Left ventricle myocardium inferior (tissue), 1 donor: ENCODE results near the gene AP5B1. TPM values are rescaled to one million over a fixed set of nuclear protein-coding genes. Genes with fewer than 3 reads are reported as not detected.

Experiments
- DNase-seq: peaks from one replicate; pipeline ENCODE4 v3.0.0-alpha.2; 2020
- H3K27ac ChIP-seq: fragments of 200-600 bp; replicated peaks from 2 replicates; pipeline ENCODE4 v1.8.0; 2021
- H3K27me3 ChIP-seq: fragments of 200-600 bp; 2 replicates; pipeline ENCODE4 v1.8.0; 2021; ENCODE audit warnings: low read depth
- H3K36me3 ChIP-seq: fragments of 200-600 bp; 2 replicates; pipeline ENCODE4 v1.8.0; 2021
- H3K4me1 ChIP-seq: fragments of 200-600 bp; 2 replicates; pipeline ENCODE4 v1.8.0; 2021
- H3K4me3 ChIP-seq: fragments of 200-600 bp; 2 replicates; pipeline ENCODE4 v1.8.0; 2021; ENCODE audit warnings: mild to moderate bottlenecking, moderate library complexity
- H3K9me3 ChIP-seq: fragments of 200-600 bp; replicated peaks from 2 replicates; pipeline ENCODE4 v1.8.0; 2021
- intact Hi-C: fragments of 100-400 bp; cut with micrococcal nuclease; formaldehyde crosslinking; loops from one replicate; pipeline ENCODE4 v1.11.0; 2022
- total RNA-seq: library from RNA; stranded (reverse); fragmentation: NEBNext Ultra II Directional; extraction: Animal tissue kit (Norgen Biotek cat#: 25700); gene quantifications from one replicate; pipeline ENCODE4 v1.2.1, GENCODE V29; 2021
- TF ChIP-seq, protein P1 (sequence below): fragments of 200-600 bp; IDR thresholded peaks from 2 replicates; pipeline ENCODE4 v1.8.0; 2021; ENCODE audit warnings: antibody characterized with exemption, mild to moderate bottlenecking, borderline replicate concordance
- donor health status: DM: no; HTN: yes; CAD: no; lungs with severe emphysema.

Gene AP5B1
- total RNA-seq, 1 donor from 2014 or later, result 5.4 TPM

DNA sequence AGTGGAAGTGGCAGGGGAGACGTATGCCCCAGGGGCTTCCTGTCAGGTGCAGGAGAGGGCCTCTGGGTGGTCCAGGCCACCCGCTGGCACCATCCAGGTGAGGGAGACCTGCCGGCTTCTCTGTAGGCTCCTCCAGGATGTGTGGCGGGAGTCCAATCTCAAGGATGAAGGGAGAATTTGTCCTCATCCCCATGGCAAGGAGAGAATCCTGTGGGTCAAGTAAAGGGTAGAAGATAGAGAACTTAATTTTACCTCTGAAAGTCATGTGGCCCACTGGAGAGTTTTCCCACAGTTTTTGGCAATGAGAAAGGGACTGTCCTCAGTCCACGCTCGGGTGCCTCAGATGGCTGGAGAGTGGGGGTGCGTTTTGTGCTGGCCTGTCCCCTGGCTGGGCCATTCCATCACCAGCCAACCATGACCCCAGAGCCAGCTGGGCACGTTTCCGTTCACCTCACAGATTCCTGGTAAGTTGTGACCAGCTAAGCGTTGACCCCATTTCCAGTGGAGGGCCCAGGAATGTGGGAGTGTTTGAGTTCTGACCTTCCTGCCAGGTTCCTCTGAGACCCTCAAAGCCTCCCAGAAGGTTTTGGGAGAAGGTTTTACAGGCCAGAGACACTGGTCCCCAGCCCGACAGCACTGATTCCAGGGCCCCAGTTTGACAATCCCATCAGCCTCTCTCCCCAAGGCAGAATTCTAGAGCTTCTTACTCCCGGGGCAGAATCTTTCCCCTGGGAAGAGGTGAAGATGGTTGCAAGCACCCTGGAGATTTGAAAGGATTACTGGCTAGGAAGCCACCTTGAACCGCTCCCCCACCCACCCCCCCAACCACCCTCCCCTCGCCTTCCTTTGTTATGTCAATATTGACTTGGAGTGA lies 8.7 kb upstream of the AP5B1 start:
- no peak overlapping the region for H3K4me3 ChIP-seq

DNA sequence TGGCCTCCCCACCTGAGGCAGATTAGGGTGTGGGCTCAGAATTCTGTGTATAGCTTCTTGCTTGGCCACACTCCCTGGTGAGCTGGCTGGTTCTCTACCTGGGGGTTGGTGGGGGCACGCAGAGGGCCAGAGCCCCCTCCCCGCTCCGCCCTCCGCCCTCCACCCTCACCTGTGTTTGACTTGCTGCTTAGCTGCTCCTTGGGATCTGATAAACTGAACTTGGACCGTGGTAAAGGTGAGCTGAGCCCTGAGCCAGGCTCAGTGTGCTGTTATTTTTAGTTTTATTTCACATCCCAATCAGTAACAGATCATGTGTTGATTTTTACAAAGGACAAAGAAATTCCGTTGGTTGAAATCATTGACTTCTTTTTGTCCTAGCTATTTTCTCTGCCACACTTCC lies 8.0 kb upstream of the AP5B1 start:
- TF ChIP-seq, protein P1, sequence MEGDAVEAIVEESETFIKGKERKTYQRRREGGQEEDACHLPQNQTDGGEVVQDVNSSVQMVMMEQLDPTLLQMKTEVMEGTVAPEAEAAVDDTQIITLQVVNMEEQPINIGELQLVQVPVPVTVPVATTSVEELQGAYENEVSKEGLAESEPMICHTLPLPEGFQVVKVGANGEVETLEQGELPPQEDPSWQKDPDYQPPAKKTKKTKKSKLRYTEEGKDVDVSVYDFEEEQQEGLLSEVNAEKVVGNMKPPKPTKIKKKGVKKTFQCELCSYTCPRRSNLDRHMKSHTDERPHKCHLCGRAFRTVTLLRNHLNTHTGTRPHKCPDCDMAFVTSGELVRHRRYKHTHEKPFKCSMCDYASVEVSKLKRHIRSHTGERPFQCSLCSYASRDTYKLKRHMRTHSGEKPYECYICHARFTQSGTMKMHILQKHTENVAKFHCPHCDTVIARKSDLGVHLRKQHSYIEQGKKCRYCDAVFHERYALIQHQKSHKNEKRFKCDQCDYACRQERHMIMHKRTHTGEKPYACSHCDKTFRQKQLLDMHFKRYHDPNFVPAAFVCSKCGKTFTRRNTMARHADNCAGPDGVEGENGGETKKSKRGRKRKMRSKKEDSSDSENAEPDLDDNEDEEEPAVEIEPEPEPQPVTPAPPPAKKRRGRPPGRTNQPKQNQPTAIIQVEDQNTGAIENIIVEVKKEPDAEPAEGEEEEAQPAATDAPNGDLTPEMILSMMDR, result no peak
- no peak for DNase-seq
- Histone ChIP-seq H3K4me3 (no peak overlapping the region), H3K9me3 (no peaks in the 10 kb centered on the region), H3K4me1 (peaks cover 24% of the 10 kb centered on the region), H3K27ac (no peak overlapping the region), H3K27me3 (peaks cover 98% of the 10 kb centered on the region), H3K36me3 (no peaks in the 10 kb centered on the region)
- intact Hi-C loops, result no loop called here

More for the DNA sequence above, 8.7 kb upstream of the AP5B1 start:
- H3K4me1 ChIP-seq, result peaks cover 24% of the 10 kb centered on the region
- no peak overlapping the region for H3K27ac ChIP-seq
- intact Hi-C loops, result no loop called here
- DNase-seq, result no peak
- H3K9me3 ChIP-seq, result no peaks in the 10 kb centered on the region
- TF ChIP-seq, protein P1, result no peak
- peaks cover 98% of the 10 kb centered on the region for H3K27me3 ChIP-seq
- no peaks in the 10 kb centered on the region for H3K36me3 ChIP-seq

DNA sequence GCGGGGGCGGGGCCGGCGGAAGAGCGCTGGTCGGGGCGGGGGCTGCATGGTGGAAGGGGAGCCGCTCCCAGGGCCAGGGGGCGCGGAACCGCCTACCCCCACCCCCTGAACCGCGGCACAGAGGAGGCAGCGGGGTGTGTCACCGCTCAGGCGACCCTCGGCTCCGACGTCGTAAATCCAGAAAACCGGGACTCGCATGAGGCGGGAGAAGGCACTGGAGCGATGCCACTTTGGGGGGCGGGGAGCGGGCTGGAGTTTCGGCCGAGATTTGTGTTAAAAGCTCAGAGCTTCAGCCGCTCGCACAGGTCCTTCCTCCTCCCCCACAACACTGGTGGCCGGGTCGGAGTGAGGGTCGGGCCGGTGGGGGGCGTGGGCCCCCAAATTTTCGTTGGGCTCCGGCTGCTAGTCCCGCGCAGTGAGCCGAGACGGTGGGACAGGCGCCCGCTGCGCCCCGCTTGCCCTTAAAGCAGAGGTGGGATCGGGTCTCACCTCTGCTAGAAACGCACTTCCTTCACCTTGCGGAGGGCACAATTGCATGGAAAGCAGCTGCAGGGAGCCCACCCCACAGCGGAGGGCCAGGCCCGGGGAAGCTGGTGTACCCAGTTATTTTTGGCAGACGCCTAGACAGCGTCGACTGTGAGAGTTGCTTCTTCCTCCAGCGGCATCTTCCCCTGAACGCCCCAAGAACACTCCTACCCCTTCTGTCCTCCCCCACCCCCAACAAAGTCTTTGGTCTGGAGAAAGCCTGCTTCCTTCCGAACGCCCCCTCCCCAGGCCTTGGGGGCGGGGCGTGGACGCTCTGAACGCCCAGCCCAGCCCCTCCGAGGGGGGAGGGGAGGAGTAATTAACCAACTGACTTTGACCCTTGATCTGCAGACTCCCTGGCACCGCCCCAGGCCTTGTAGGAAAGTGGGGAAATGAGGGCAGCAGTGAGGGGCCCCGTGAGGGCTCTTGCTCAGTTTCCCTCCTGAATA lies 7.2 kb upstream of the AP5B1 start:
- no peak for DNase-seq
- Histone ChIP-seq H3K4me1 (peaks cover 24% of the 10 kb centered on the region), H3K27ac (no peak overlapping the region), H3K9me3 (no peaks in the 10 kb centered on the region), H3K27me3 (peaks cover 91% of the 10 kb centered on the region), H3K36me3 (no peaks in the 10 kb centered on the region), H3K4me3 (peak overlapping the region; percentile 51)
- TF ChIP-seq, protein P1, result no peak
- intact Hi-C loops, result no loop called here

DNA sequence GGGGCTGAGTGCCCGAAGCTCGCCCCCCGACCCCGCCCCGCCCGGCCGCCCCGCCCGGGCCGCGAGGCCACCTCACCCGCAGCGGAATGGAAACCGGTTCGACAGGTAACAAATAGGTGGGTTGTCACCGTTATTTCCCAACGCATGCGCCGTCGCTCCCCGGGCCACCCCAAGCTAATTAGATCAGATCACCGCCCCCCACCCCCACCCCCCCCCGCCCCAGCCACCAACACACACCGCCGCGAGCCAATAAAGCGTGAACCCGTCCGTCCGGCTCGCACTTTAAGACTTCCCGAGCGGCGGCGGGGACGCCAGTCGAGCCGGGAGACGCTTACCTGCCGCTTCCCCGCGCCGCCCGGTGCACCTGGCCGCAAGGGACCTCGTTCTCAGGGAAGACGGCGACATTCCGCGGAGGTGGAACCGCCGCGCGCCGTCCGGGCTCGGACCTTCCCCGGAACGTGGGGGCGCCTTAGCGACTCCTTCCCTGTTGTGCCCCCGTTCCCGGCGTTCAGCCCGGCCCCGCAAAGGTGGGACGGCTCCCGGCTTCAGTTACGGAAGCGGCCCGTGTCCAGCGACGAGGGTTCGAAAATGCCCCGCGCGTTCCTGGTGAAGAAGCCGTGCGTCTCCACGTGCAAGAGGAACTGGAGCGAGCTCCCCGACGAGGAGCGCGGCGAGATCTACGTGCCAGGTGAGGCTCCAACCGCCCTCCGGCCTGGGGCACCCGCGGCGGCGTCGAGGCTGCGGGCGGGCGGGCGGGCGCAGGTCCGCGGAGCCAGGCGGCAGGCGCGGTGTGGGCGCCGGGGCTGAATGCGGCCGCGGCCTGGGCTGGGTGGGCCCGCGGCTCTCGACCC lies 6.2 kb upstream of the AP5B1 start, which contains the start of gene OVOL1:
Gene OVOL1 (plus strand): TSS at position 278 of the 851 bp plus-strand sequence. CDS start 311 bp downstream, at position 589.
- Histone ChIP-seq H3K9me3 (no peaks in the 10 kb centered on the region), H3K27ac (no peak within 1 kb of the TSS), H3K27me3 (peaks cover 81% of the 10 kb centered on the region), H3K36me3 (no peaks in the 10 kb centered on the region), H3K4me3 (peak within 1 kb of the TSS; percentile 51), H3K4me1 (peaks cover 24% of the 10 kb centered on the region)
- TF ChIP-seq, protein P1, result no peak
- intact Hi-C loops, result no loop called here
- DNase-seq, result no peak
